ENCODE measurements around the gene ZNF143. TPM values are rescaled to one million over a fixed set of nuclear protein-coding genes. Genes with fewer than 3 reads are reported as not detected.
"Not testable (repeated sequence)": the region's sequence is repeated elsewhere in the genome, so short reads cannot be mapped to it uniquely, and the experiment has no call there.

ZNF143 gene
- total and polyA plus RNA-seq, 7 donors: 13.2 to 48.4 (median 20.2) TPM

- peaks cover 0 to 42% (median 21%) of the 10 kb centered on the region in 4 donors for H3K4me1 ChIP-seq
- H3K27me3 ChIP-seq: no peaks in the 10 kb centered on the region
- H3K4me3 ChIP-seq: no peak overlapping the region
- H3K27ac ChIP-seq: no peak overlapping the region
- intact Hi-C loops (cut with DNase I): no loop called here
- no peaks in the 10 kb centered on the region for H3K9me3 ChIP-seq
- 91% methylated on average over 9 of the region's 9 CpGs for WGBS, 2 donors
- no peak for TF ChIP-seq CTCF (IDR thresholded peaks at IDR 0.05)
- TF ChIP-seq POLR2AphosphoS5 (IDR thresholded peaks at IDR 0.05): no peak
- TF ChIP-seq POLR2A (IDR thresholded peaks at IDR 0.05): no peak
- TF ChIP-seq EP300 (IDR thresholded peaks at IDR 0.05): no peak
- H3K36me3 ChIP-seq: no peaks in the 10 kb centered on the region
- DNase-seq: no peak
Measured at GRCh38 chr11:9533058-9533457, 72.2 kb downstream of the ZNF143 start.

- no peak overlapping the region for H3K4me3 ChIP-seq
- intact Hi-C loops (cut with DNase I): no loop called here
Measured at GRCh38 chr11:9533736-9534473, 73.1 kb downstream of the ZNF143 start.

GRCh38 chr11:9535189-9535781, 74.5 kb downstream of the ZNF143 start:
- peak; percentile 84 for DNase-seq
- no peaks in the 10 kb centered on the region for H3K9me3 ChIP-seq
- WGBS, 2 donors: 76 to 77% methylated on average over 6 of the region's 6 CpGs
- no peak for TF ChIP-seq POLR2A (IDR thresholded peaks at IDR 0.05)
- TF ChIP-seq EP300 (IDR thresholded peaks at IDR 0.05): no peak
- peak in 2 of 4 donors; percentile 25 to 33 for TF ChIP-seq POLR2AphosphoS5 (IDR thresholded peaks at IDR 0.05)
- TF ChIP-seq CTCF (IDR thresholded peaks at IDR 0.05): peak; percentile 25 to 53 (median 38)
- intact Hi-C loops (cut with DNase I): no loop called here
- no peaks in the 10 kb centered on the region for H3K36me3 ChIP-seq
- H3K4me1 ChIP-seq: peaks cover 0 to 19% (median under 1%) of the 10 kb centered on the region in 4 donors
- no peak overlapping the region for H3K4me3 ChIP-seq
- H3K27me3 ChIP-seq: no peaks in the 10 kb centered on the region
- peak overlapping the region in 3 of 4 donors; percentile 34 to 67 (median 34) for H3K27ac ChIP-seq

More at GRCh38 chr11:9533736-9534473, 73.1 kb downstream of the ZNF143 start:
- 88 to 89% methylated on average over 5 of the region's 5 CpGs for WGBS, 2 donors
- TF ChIP-seq CTCF (IDR thresholded peaks at IDR 0.05) (no peak), POLR2A (IDR thresholded peaks at IDR 0.05) (no peak), POLR2AphosphoS5 (IDR thresholded peaks at IDR 0.05) (no peak), EP300 (IDR thresholded peaks at IDR 0.05) (no peak)
- H3K27ac ChIP-seq: peak overlapping the region in 1 of 4 donors; percentile 12
- H3K27me3 ChIP-seq: no peaks in the 10 kb centered on the region
- no peaks in the 10 kb centered on the region for H3K9me3 ChIP-seq
- peaks cover 0 to 33% (median 14%) of the 10 kb centered on the region in 4 donors for H3K4me1 ChIP-seq
- DNase-seq: no peak
- H3K36me3 ChIP-seq: no peaks in the 10 kb centered on the region

- DNase-seq: no peak
- H3K9me3 ChIP-seq: no peaks in the 10 kb centered on the region
- H3K27ac ChIP-seq: no peak overlapping the region
- H3K4me3 ChIP-seq: no peak overlapping the region
- no peaks in the 10 kb centered on the region for H3K27me3 ChIP-seq
- peaks cover 0 to 13% (median 0%) of the 10 kb centered on the region in 4 donors for H3K4me1 ChIP-seq
- TF ChIP-seq POLR2A (IDR thresholded peaks at IDR 0.05) (no peak), POLR2AphosphoS5 (IDR thresholded peaks at IDR 0.05) (no peak), EP300 (IDR thresholded peaks at IDR 0.05) (no peak), CTCF (IDR thresholded peaks at IDR 0.05) (no peak)
- H3K36me3 ChIP-seq: no peaks in the 10 kb centered on the region
- WGBS, 2 donors: 92% methylated on average over 2 of the region's 2 CpGs
- intact Hi-C loops (cut with DNase I): no loop called here
Measured at GRCh38 chr11:9538548-9538947, 77.7 kb downstream of the ZNF143 start.

GRCh38 chr11:9549216-9549615, 88.4 kb downstream of the ZNF143 start:
- H3K27me3 ChIP-seq; H3K4me1 ChIP-seq; H3K27ac ChIP-seq; H3K4me3 ChIP-seq; H3K9me3 ChIP-seq; intact Hi-C loops (cut with DNase I); H3K36me3 ChIP-seq; DNase-seq: not testable (repeated sequence)
- 78 to 84% methylated on average over 5 of the region's 5 CpGs for WGBS, 2 donors

All from sigmoid colon (tissue), 7 donors.